Ascending aorta (tissue), 2 donors: Measurements from ENCODE around the gene SOX15. TPM values are rescaled to one million over a fixed set of nuclear protein-coding genes. Genes with fewer than 3 reads are reported as not detected.

ENCODE experiments used
- DNase-seq, 2 donors: peaks; one replicate each; pipeline ENCODE4 v3.0.0-alpha.2; 2019; ENCODE audit warnings: low spot score in 2 of 2
- H3K27ac ChIP-seq, 2 donors: fragments of 200-600 bp; sonication (generic); one replicate each; pipeline ENCODE4 v1.5.1; 2016 to 2017; ENCODE audit warnings: mild to moderate bottlenecking in 1 of 2
- H3K27me3 ChIP-seq: fragments of 200-600 bp; sonication (generic); one replicate; pipeline ENCODE4 v1.5.1; 2017
- H3K36me3 ChIP-seq, 2 donors: fragments of 200-600 bp; sonication (generic); one replicate each; pipeline ENCODE4 v1.5.1; 2016
- H3K4me1 ChIP-seq, 2 donors: fragments of 200-600 bp; sonication (generic); one replicate each; pipeline ENCODE4 v1.5.1; 2016 to 2017; ENCODE audit warnings: mild to moderate bottlenecking in 1 of 2
- H3K4me3 ChIP-seq, 2 donors: fragments of 200-600 bp; sonication (generic); one replicate each; pipeline ENCODE4 v1.5.1; 2016 to 2017; ENCODE audit warnings: mild to moderate bottlenecking in 1 of 2
- H3K9me3 ChIP-seq, 2 donors: fragments of 200-600 bp; sonication (generic); one replicate each; pipeline ENCODE4 v1.5.1; 2016
- CTCF ChIP-seq, 3 experiments: fragments of 200-600 bp in 2 of 3; fragments of 450-650 bp in 1 of 3; sonication (generic) in 2 of 3; IDR thresholded peaks; one replicate each; pipeline ENCODE4 v1.5.1; 2016 to 2019; ENCODE audit warnings: antibody characterized with exemption in 3 of 3, mild to moderate bottlenecking in 1 of 3, moderate library complexity in 1 of 3
- intact Hi-C: fragments of 100-400 bp; cut with DNase I; formaldehyde crosslinking; loops from one replicate; pipeline ENCODE4 v1.15.1; 2023
- total RNA-seq: library from RNA; depleted of rRNA; stranded (reverse); fragments of >200 nt; gene quantifications from one replicate; pipeline ENCODE4 v1.1.0, GENCODE V29; 2016

SOX15 gene
- total RNA-seq, 1 donor from 2014 or later, result not detected

DNA sequence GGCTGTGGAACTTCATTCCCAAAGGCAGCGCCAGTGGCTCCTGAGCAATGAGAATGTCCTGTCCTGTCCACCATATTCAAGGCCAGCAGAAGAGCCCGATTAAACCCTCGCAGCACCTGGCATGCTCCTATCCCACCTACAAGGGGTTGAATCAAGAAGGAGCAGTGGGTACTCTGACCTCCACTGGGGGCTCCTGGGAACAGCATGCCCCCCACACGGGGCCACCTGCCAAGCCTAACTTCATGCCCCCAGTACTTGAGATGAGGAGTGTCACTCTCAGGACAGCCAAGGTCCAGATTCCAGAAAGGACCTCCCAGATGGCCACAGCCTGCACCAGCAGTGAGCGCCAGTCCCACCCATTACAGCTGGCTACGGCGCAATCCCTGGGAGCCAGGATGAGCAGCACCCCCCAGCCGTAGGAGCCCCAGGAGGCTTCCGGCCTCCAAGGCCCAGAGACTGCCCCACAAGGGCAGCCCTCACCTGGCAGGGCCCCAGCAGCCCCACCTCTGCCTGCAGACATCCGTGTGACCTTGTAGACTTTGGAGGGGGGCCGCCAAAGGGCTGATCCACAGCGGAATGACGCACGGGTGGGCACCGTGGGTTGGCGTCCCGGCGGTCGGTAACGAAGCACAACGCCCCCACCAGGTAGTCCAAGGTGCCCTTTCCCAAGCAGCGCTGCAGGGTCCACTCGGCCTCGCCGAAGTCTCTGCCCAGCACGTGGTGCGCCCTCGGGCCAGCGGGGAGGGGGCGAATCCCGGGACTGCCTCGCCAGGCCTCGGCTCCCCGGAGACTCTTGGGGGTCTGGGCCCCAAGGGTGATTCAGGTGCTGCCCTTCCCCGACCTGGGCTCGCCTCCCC, 7.3 kb downstream of the SOX15 start:
- peak overlapping the region; percentile 85 to 87 for H3K27ac ChIP-seq
- intact Hi-C loops, result loop anchor here (1.0 to 10.0 kb wide), 2 partner anchors 10 to 592 kb away; partner anchors contain the start of gene TMEM107
- TF ChIP-seq CTCF (IDR thresholded peaks at IDR 0.05), result no peak
- peaks cover 25 to 37% of the 10 kb centered on the region in 2 donors for H3K4me1 ChIP-seq
- peak overlapping the region; percentile 59 to 65 for H3K4me3 ChIP-seq
- DNase-seq, result peak in 1 of 2 donors; percentile 69
- H3K9me3 ChIP-seq, result no peaks in the 10 kb centered on the region
- no peaks in the 10 kb centered on the region for H3K27me3 ChIP-seq
- peaks cover 13 to 14% of the 10 kb centered on the region in 2 donors for H3K36me3 ChIP-seq

- H3K27ac ChIP-seq, result peak overlapping the region; percentile 85 to 87
- no peak for DNase-seq
- H3K9me3 ChIP-seq, result no peaks in the 10 kb centered on the region
- intact Hi-C loops, result loop anchor here (10.0 kb wide), 1 partner anchor 594 kb away; the partner anchor contains the start of gene TMEM107
- peak overlapping the region; percentile 30 to 65 for H3K4me3 ChIP-seq
- TF ChIP-seq CTCF (IDR thresholded peaks at IDR 0.05), result no peak
- H3K27me3 ChIP-seq, result no peaks in the 10 kb centered on the region
- peaks cover 25 to 37% of the 10 kb centered on the region in 2 donors for H3K4me1 ChIP-seq
- peaks cover 31% of the 10 kb centered on the region in 2 donors for H3K36me3 ChIP-seq
These were observed 9.0 kb downstream of the SOX15 start for GRCh38 chr17:7580604-7581575.

DNA sequence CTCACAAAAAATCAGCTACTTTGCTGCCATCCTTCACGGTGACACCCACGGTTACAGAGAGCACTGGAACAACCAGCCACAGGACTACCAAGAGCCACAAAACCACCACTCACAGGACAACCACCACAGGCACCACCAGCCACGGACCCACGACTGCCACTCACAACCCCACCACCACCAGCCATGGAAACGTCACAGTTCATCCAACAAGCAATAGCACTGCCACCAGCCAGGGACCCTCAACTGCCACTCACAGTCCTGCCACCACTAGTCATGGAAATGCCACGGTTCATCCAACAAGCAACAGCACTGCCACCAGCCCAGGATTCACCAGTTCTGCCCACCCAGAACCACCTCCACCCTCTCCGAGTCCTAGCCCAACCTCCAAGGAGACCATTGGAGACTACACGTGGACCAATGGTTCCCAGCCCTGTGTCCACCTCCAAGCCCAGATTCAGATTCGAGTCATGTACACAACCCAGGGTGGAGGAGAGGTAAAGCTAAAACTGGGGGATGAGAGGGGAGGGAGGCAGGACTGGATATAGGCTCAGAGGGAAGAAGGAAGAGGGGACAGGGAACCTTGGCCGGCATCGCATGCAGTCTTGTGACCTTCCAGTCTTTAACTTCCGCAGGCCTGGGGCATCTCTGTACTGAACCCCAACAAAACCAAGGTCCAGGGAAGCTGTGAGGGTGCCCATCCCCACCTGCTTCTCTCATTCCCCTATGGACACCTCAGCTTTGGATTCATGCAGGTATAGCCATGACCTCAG, 9.9 kb downstream of the SOX15 start:
- H3K27me3 ChIP-seq, result no peaks in the 10 kb centered on the region
- peaks cover 39 to 40% of the 10 kb centered on the region in 2 donors for H3K36me3 ChIP-seq
- peaks cover 25 to 37% of the 10 kb centered on the region in 2 donors for H3K4me1 ChIP-seq
- peak overlapping the region; percentile 30 to 65 for H3K4me3 ChIP-seq
- H3K9me3 ChIP-seq, result no peaks in the 10 kb centered on the region
- no peak for TF ChIP-seq CTCF (IDR thresholded peaks at IDR 0.05)
- H3K27ac ChIP-seq, result peak overlapping the region; percentile 85 to 87
- intact Hi-C loops, result loop anchor here (10.0 kb wide), 1 partner anchor 595 kb away; the partner anchor contains the start of gene TMEM107
- DNase-seq, result no peak

DNA sequence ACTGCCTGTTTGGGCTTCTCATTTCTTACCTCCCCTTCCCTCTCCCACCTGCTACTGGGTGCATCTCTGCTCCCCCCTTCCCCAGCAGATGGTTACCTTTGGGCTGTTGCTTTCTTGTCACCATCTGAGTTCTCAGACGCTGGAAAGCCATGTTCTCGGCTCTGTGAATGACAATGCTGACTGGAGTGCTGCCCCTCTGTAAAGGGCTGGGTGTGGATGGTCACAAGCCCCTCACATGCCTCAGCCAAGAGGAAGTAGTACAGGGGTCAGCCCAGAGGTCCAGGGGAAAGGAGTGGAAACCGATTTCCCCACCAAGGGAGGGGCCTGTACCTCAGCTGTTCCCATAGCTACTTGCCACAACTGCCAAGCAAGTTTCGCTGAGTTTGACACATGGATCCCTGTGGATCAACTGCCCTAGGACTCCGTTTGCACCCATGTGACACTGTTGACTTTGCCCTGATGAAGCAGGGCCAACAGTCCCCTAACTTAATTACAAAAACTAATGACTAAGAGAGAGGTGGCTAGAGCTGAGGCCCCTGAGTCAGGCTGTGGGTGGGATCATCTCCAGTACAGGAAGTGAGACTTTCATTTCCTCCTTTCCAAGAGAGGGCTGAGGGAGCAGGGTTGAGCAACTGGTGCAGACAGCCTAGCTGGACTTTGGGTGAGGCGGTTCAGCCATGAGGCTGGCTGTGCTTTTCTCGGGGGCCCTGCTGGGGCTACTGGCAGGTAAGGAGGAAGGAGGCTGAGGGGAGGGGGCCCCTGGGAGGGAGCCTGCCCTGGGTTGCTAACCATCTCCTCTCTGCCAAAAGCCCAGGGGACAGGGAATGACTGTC, 10.7 kb downstream of the SOX15 start, which contains the start of gene CD68:
TSS of gene CD68 (plus strand) at position 638 of the 833 bp plus-strand sequence. CDS start at position 678, 40 bp downstream.
- Histone ChIP-seq H3K27me3 (no peaks in the 10 kb centered on the region), H3K27ac (peak within 1 kb of the TSS; percentile 85 to 87), H3K36me3 (peaks cover 47 to 48% of the 10 kb centered on the region in 2 donors), H3K4me3 (peak within 1 kb of the TSS; percentile 30 to 65), H3K9me3 (no peaks in the 10 kb centered on the region), H3K4me1 (peaks cover 20 to 40% of the 10 kb centered on the region in 2 donors)
- DNase-seq, result peak; percentile 88 to 92
- TF ChIP-seq CTCF (IDR thresholded peaks at IDR 0.05), result no peak
- intact Hi-C loops, result no loop called here
